Pancreas (tissue), 10 donors: ENCODE data around the gene CCDC178. TPM values are rescaled to one million over a fixed set of nuclear protein-coding genes. Genes with fewer than 3 reads are reported as not detected.
"Not testable (repeated sequence)": the region's sequence is repeated elsewhere in the genome, so short reads cannot be mapped to it uniquely, and the experiment has no call there.

Source experiments
- ATAC-seq, 4 donors: fragments of 200-7000 bp; cut with Tn5 transposase; one replicate each; pipeline versions ENCODE4 v1.8.0 to v1.9.1; 2020; ENCODE audit warnings: mild to moderate bottlenecking in 4 of 4, moderate library complexity in 4 of 4
- DNase-seq, 6 donors: peaks; one replicate each; pipeline ENCODE4 v3.0.0-alpha.2; 2020
- FAIRE-seq: peaks from 2 replicates; lab custom pipeline; 2012; peaks lifted over from hg19 to GRCh38; lab: Jason Lieb, UNC
- H3K27ac ChIP-seq, 4 donors: fragments of 200-600 bp; sonication (generic); 1 replicate in 3 of 4; 2 replicates in 1 of 4; pipeline versions ENCODE4 v1.5.0 to v1.8.0; 2020
- H3K27me3 ChIP-seq, 4 donors: fragments of 200-600 bp; one replicate each; pipeline ENCODE4 v1.8.0; 2021
- H3K36me3 ChIP-seq, 3 donors: fragments of 200-600 bp; sonication (generic) in 1 of 3; one replicate each; pipeline versions ENCODE4 v1.5.0 to v1.8.0; 2020 to 2021
- H3K4me1 ChIP-seq, 3 donors: fragments of 200-600 bp; one replicate each; pipeline ENCODE4 v1.8.0; 2021
- H3K4me3 ChIP-seq, 4 donors: fragments of 200-600 bp; sonication (generic) in 2 of 4; one replicate each; pipeline versions ENCODE4 v1.5.0 to v1.8.0; 2020 to 2021
- H3K9me3 ChIP-seq, 4 donors: fragments of 200-600 bp; one replicate each; pipeline ENCODE4 v1.8.0; 2021
- WGBS, 2 donors: extraction: QIAGEN DNeasy Blood & Tissue Kit; methylation state at CpG; one replicate each; pipeline ENCODE4 v1.1.7; 2013; 5-methylcytosine and 5-hydroxymethylcytosine counted together
- intact Hi-C, 3 donors: fragments of 100-400 bp; cut with DNase I; formaldehyde crosslinking; loops; one replicate each; pipeline versions ENCODE4 v1.11.1 to v1.14.2; 2022
- polyA plus RNA-seq, 2 donors: library from polyadenylated mRNA; stranded (reverse); fragments of 200-250 nt; gene quantifications; one replicate each; pipeline ENCODE4 v1.2.3, GENCODE V29; 2013
- total RNA-seq, 6 donors: library from RNA; stranded (reverse); fragmentation: NEBNext Ultra II Directional in 4 of 6; extraction: Animal tissue kit (Norgen Biotek cat#: 25700) in 4 of 6; gene quantifications; one replicate each; pipeline versions ENCODE4 v1.2.1 to v1.2.4, GENCODE V29; 2021 to 2023
- TF ChIP-seq, protein P1 (sequence below), 4 donors: fragments of 200-600 bp; sonication (generic) in 3 of 4; IDR thresholded peaks; one replicate each; pipeline versions ENCODE4 v1.5.0 to v1.8.0; 2021; ENCODE audit warnings: antibody characterized with exemption in 4 of 4
- donor health status: healthy with polysubstance abuse.
- donor health status: DM: no; HTN: no; CAD: no; lungs with moderate emphysema.
- donor health status: DM: no; HTN: no; CAD: no.
- donor health status: control.
- donor health status: control.
- donor health status: Bipolar disorder and iron deficiency.
- donor health status: DM: yes; HTN: yes; CAD: no.
- donor health status: DM: no; HTN: no; CAD: no.
- donor health status: DM: no; HTN: no; CAD: no.
- donor health status: DM: yes; HTN: yes; CAD: no.

Gene CCDC178
- total and polyA plus RNA-seq, 8 donors = 0.11 to 1.3 (median 0.51) TPM; not detected in 1

DNA sequence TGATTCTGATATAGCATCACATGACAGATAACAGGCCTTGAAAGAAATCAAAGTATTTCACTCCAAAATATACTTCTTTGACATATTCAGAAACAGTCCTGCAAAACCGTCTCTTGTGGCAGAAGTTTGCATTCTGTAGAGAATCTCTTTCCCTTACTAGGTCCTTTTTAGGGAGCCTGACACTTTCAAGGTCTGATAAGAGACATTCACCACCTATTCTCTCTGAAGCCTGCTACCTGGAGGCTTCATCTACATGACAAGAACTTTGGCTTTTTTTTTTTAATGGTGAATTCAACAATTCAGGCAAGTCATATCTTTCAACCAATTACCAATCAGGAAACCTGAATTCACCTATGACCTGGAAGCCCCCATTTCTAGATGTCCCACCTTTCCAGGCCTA, 83.8 kb downstream of the CCDC178 start:
- DNase-seq (no peak), FAIRE-seq (no peak), ATAC-seq (no peak)
- Histone ChIP-seq H3K9me3 (no peaks in the 10 kb centered on the region), H3K4me3 (no peak overlapping the region), H3K27me3 (no peaks in the 10 kb centered on the region), H3K4me1 (no peaks in the 10 kb centered on the region), H3K27ac (no peak overlapping the region), H3K36me3 (no peaks in the 10 kb centered on the region)
- TF ChIP-seq, protein P1, sequence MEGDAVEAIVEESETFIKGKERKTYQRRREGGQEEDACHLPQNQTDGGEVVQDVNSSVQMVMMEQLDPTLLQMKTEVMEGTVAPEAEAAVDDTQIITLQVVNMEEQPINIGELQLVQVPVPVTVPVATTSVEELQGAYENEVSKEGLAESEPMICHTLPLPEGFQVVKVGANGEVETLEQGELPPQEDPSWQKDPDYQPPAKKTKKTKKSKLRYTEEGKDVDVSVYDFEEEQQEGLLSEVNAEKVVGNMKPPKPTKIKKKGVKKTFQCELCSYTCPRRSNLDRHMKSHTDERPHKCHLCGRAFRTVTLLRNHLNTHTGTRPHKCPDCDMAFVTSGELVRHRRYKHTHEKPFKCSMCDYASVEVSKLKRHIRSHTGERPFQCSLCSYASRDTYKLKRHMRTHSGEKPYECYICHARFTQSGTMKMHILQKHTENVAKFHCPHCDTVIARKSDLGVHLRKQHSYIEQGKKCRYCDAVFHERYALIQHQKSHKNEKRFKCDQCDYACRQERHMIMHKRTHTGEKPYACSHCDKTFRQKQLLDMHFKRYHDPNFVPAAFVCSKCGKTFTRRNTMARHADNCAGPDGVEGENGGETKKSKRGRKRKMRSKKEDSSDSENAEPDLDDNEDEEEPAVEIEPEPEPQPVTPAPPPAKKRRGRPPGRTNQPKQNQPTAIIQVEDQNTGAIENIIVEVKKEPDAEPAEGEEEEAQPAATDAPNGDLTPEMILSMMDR (IDR thresholded peaks at IDR 0.05) = no peak
- 55 to 69% methylated on average over 1 of the region's 1 CpG for WGBS, 2 donors
- intact Hi-C loops = no loop called here

DNA sequence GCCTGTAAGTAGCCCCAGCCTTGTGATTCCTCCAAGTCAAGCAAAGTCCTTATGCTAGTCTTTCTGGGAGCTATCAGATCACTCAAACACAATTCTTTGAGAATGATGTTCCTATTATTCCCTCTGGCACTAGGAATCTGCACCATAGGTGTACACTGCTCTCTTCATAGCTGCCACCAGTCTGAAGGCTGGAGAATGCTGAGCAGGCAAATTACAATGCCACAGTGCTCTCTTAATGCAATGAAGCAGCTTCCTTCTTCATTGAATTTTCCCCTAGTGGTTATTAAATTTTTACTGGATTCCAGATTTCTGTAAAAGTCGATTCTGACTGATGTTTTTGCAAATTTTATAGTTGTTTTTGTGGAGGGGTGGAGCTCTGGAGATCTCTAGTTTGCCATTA, 84.8 kb downstream of the CCDC178 start:
- ATAC-seq (no peak), DNase-seq (no peak), FAIRE-seq (no peak)
- Histone ChIP-seq H3K27me3 (no peaks in the 10 kb centered on the region), H3K27ac (no peak overlapping the region), H3K9me3 (no peaks in the 10 kb centered on the region), H3K4me3 (no peak overlapping the region), H3K4me1 (no peaks in the 10 kb centered on the region), H3K36me3 (no peaks in the 10 kb centered on the region)
- WGBS, 2 donors = 33 to 75% methylated on average over 1 of the region's 1 CpG
- intact Hi-C loops = no loop called here
- TF ChIP-seq, protein P1 (IDR thresholded peaks at IDR 0.05) = no peak

DNA sequence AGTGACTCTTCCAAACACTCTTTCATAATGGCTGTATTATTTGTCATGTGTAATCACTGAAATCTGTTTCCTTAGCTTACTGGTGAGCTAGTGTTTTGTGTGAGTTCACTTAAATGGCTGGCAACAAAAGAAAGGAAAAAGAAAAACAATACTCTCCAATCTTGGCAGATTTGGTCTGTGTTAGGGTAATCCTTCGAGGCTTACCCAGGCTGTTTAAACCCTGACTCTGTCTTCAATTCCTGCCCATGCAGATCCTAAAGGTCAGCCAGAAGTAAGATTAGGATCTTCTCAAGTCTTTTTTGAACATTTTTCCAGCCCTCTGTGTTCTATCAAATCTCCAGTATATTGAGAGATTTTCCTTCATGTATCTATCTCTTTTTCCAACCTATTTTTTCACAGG, 85.3 kb downstream of the CCDC178 start:
- FAIRE-seq = no peak
- no peak for ATAC-seq
- WGBS, 2 donors = 53 to 72% methylated on average over 1 of the region's 1 CpG
- DNase-seq = no peak
- Histone ChIP-seq H3K9me3 (no peaks in the 10 kb centered on the region), H3K36me3 (no peaks in the 10 kb centered on the region), H3K27me3 (no peaks in the 10 kb centered on the region), H3K27ac (no peak overlapping the region), H3K4me3 (no peak overlapping the region), H3K4me1 (no peaks in the 10 kb centered on the region)
- TF ChIP-seq, protein P1 (IDR thresholded peaks at IDR 0.05) = no peak
- intact Hi-C loops = no loop called here

DNA sequence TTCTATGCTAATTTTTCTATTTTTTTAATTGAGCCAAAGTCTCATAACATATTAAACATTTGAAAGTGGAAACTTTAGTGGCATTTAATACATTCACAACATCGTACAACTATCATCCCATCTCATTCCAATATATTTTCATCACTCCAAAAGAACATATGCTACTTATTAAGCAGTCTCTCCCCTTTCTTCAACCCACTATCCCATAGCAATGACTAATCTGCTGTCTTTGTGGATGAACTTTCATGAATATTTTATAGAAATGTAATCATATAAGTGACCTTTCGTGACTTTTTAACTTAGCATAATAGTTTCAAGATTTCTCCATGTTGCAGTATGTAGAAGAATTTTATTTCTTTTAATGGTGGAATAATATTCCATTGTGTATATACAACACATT, 90.3 kb downstream of the CCDC178 start:
- DNase-seq (no peak), ATAC-seq (no peak), FAIRE-seq (no peak)
- 73 to 85% methylated on average over 2 of the region's 2 CpGs for WGBS, 2 donors
- Histone ChIP-seq H3K4me3 (no peak overlapping the region), H3K27me3 (no peaks in the 10 kb centered on the region), H3K27ac (no peak overlapping the region), H3K4me1 (no peaks in the 10 kb centered on the region), H3K36me3 (no peaks in the 10 kb centered on the region), H3K9me3 (no peaks in the 10 kb centered on the region)
- TF ChIP-seq, protein P1 (IDR thresholded peaks at IDR 0.05) = no peak
- intact Hi-C loops = no loop called here

DNA sequence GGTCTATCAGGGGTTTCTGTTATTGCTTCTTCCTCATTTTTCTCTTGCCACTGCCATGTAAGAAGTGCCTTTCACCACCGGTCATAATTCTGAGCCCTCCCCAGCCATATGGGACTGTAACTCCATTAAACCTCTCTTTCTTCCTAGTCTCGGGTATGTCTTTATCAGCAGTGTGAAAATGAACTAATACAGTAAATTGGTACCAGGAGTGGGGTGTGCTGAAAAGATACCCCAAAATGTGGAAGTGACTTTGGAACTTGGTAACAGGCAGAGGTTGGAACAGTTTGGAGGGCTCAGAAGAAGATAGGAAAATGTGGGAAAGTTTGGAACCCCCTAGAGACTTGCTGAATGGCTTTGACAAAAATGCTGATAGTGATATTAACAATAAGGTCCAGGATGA, 100.8 kb downstream of the CCDC178 start:
- WGBS, 2 donors = 60 to 63% methylated on average over 2 of the region's 2 CpGs
- FAIRE-seq, H3K4me1 ChIP-seq, H3K27ac ChIP-seq, ATAC-seq, H3K36me3 ChIP-seq, H3K4me3 ChIP-seq, H3K27me3 ChIP-seq, H3K9me3 ChIP-seq, DNase-seq, intact Hi-C loops: not testable (repeated sequence)
